IMR-90 (cell line): ENCODE data around the gene TMEM208. TPM values are rescaled to one million over a fixed set of nuclear protein-coding genes. Genes with fewer than 3 reads are reported as not detected.

Source experiments
- ATAC-seq: fragments of 200-7000 bp; cut with Tn5 transposase; 2 replicates; pipeline ENCODE4 v1.9.1; 2020; ENCODE audit warnings: low read depth, mild to moderate bottlenecking, moderate library complexity
- BruUV-seq: library from RNA; stranded (reverse); fragments of 400-500 nt; replicated peaks from 2 replicates; lab custom pipeline; 2021; lab: Mats Ljungman, UMichigan
- CTCF ChIA-PET: fragments of 300-600 bp; formaldehyde crosslinking; extraction: SDS; loops from one replicate; lab custom pipeline; 2021; ENCODE audit warnings: antibody characterized with exemption; lab: Yijun Ruan, JAX
- POLR2A ChIA-PET: fragments of 300-600 bp; sonication (Branson Sonifier 250); formaldehyde crosslinking; loops from one replicate; lab custom pipeline; 2022; ENCODE audit warnings: antibody characterized with exemption; ENCODE audit not compliant: unreplicated experiment; lab: Charles Lee
- DNase-seq: peaks from one replicate; pipeline ENCODE4 v3.0.0; 2013
- H2AFZ ChIP-seq: replicated peaks from 2 replicates; pipeline ENCODE3; 2013; ENCODE audit warnings: low read length, mild to moderate bottlenecking; ENCODE audit not compliant: poor library complexity
- H2AK5ac ChIP-seq: 2 replicates; pipeline ENCODE4 v1.6.1; 2013; ENCODE audit warnings: low read depth, low read length, inconsistent platforms
- H2AK9ac ChIP-seq: replicated peaks from 2 replicates; pipeline ENCODE3; 2013; ENCODE audit warnings: mild to moderate bottlenecking, low read depth, low read length, moderate library complexity; ENCODE audit not compliant: poor library complexity
- H2BK120ac ChIP-seq: 2 replicates; pipeline ENCODE4 v1.6.1; 2013; ENCODE audit warnings: low read depth, low read length, inconsistent platforms
- H2BK15ac ChIP-seq: 3 replicates; pipeline ENCODE4 v1.6.1; 2013; ENCODE audit warnings: low read depth, low read length, inconsistent platforms
- H2BK20ac ChIP-seq: 2 replicates; pipeline ENCODE4 v1.6.1; 2013; ENCODE audit warnings: low read depth, mild to moderate bottlenecking, inconsistent platforms, low read length, moderate library complexity
- H2BK5ac ChIP-seq: 2 replicates; pipeline ENCODE4 v1.6.1; 2013; ENCODE audit warnings: mild to moderate bottlenecking, low read depth, low read length, inconsistent platforms; ENCODE audit not compliant: poor library complexity, severe bottlenecking
- H3K14ac ChIP-seq: replicated peaks from 2 replicates; pipeline ENCODE4 v1.6.1; 2013; ENCODE audit warnings: low read depth, low read length, inconsistent platforms
- H3K18ac ChIP-seq: 2 replicates; pipeline ENCODE4 v1.6.1; 2013; ENCODE audit warnings: low read depth, low read length, control low read depth
- H3K23ac ChIP-seq: 2 replicates; pipeline ENCODE4 v1.6.1; 2013; ENCODE audit warnings: low read depth, low read length, inconsistent platforms
- H3K27ac ChIP-seq: 2 replicates; pipeline ENCODE4 v1.5.1; 2013; ENCODE audit warnings: mild to moderate bottlenecking, control low read depth, low read length; ENCODE audit not compliant: insufficient read depth
- H3K27me3 ChIP-seq: 2 replicates; pipeline ENCODE4 v1.6.1; 2013; ENCODE audit warnings: low read length; ENCODE audit not compliant: control insufficient read depth, insufficient read depth
- H3K36me3 ChIP-seq: 2 replicates; pipeline ENCODE4 v1.6.1; 2013; ENCODE audit warnings: low read length, mixed read lengths; ENCODE audit not compliant: control insufficient read depth, insufficient read depth
- H3K4ac ChIP-seq: 2 replicates; pipeline ENCODE4 v1.6.1; 2013; ENCODE audit warnings: low read depth, low read length, inconsistent platforms
- H3K4me1 ChIP-seq: 2 replicates; pipeline ENCODE4 v1.6.1; 2013; ENCODE audit warnings: low read length, mixed read lengths; ENCODE audit not compliant: control insufficient read depth, insufficient read depth
- H3K4me2 ChIP-seq: 2 replicates; pipeline ENCODE4 v1.6.1; 2013; ENCODE audit warnings: low read depth, mild to moderate bottlenecking, control low read depth, low read length, moderate library complexity
- H3K4me3 ChIP-seq: 2 replicates; pipeline ENCODE4 v1.5.1; 2013; ENCODE audit warnings: low read depth, mild to moderate bottlenecking, control low read depth, low read length, moderate library complexity; ENCODE audit not compliant: insufficient read depth
- H3K56ac ChIP-seq: 2 replicates; pipeline ENCODE4 v1.6.1; 2013; ENCODE audit warnings: low read length, inconsistent platforms; ENCODE audit not compliant: insufficient read depth; ENCODE audit errors: extremely low read depth
- H3K79me1 ChIP-seq, 2 experiments: 2 replicates each; pipeline ENCODE4 v1.6.1; 2013; ENCODE audit warnings: low read length in 2 of 2, inconsistent platforms in 1 of 2, low read depth in 1 of 2
- H3K9ac ChIP-seq: 2 replicates; pipeline ENCODE4 v1.6.1; 2013; ENCODE audit warnings: low read depth, low read length, control low read depth
- H3K9me1 ChIP-seq: 2 replicates; pipeline ENCODE4 v1.6.1; 2013; ENCODE audit warnings: low read length, inconsistent platforms; ENCODE audit not compliant: insufficient read depth
- H3K9me3 ChIP-seq: 2 replicates; pipeline ENCODE4 v1.6.1; 2013; ENCODE audit warnings: low read length; ENCODE audit not compliant: control insufficient read depth, insufficient read depth
- H4K20me1 ChIP-seq: 2 replicates; pipeline ENCODE4 v1.6.1; 2013; ENCODE audit warnings: low read length, inconsistent platforms; ENCODE audit not compliant: insufficient read depth
- H4K5ac ChIP-seq: 2 replicates; pipeline ENCODE4 v1.6.1; 2013; ENCODE audit warnings: mild to moderate bottlenecking, low read depth, low read length, control low read depth
- H4K8ac ChIP-seq, 2 experiments: 2 replicates each; pipeline ENCODE4 v1.6.1; 2013; ENCODE audit warnings: low read depth in 2 of 2, low read length in 2 of 2, control low read depth in 1 of 2, inconsistent platforms in 1 of 2
- H4K91ac ChIP-seq: 2 replicates; pipeline ENCODE4 v1.6.1; 2013; ENCODE audit warnings: low read depth, low read length, inconsistent platforms; ENCODE audit not compliant: insufficient read depth
- BHLHE40 ChIP-seq: fragments of 150-350 bp; IDR thresholded peaks from 2 replicates; pipeline ENCODE4 v1.6.1; 2016; ENCODE audit warnings: mild to moderate bottlenecking, low read depth, low read length
- CEBPB ChIP-seq: IDR thresholded peaks from 2 replicates; pipeline ENCODE4 v1.6.1; 2012; ENCODE audit warnings: low read depth, low read length, improper control_type of control experiment
- CHD1 ChIP-seq: IDR thresholded peaks from 2 replicates; pipeline ENCODE4 v1.6.1; 2012; ENCODE audit warnings: low read depth, low read length, improper control_type of control experiment
- CTCF ChIP-seq: conservative IDR thresholded peaks from 2 replicates; pipeline ENCODE4 v1.5.1; 2012; ENCODE audit warnings: mild to moderate bottlenecking, low read depth, low read length, improper control_type of control experiment
- ELK1 ChIP-seq: fragments of 150-350 bp; IDR thresholded peaks from 2 replicates; pipeline ENCODE4 v1.6.1; 2016; ENCODE audit warnings: low read depth, mild to moderate bottlenecking, low read length, moderate library complexity, borderline replicate concordance
- MAFK ChIP-seq: IDR thresholded peaks from 2 replicates; pipeline ENCODE4 v1.6.1; 2012; ENCODE audit warnings: low read depth, low read length, improper control_type of control experiment
- MAZ ChIP-seq: IDR thresholded peaks from 2 replicates; pipeline ENCODE4 v1.6.1; 2012; ENCODE audit warnings: low read depth, mild to moderate bottlenecking, low read length, improper control_type of control experiment, moderate library complexity, borderline replicate concordance
- MXI1 ChIP-seq: IDR thresholded peaks from 2 replicates; pipeline ENCODE4 v1.6.1; 2012; ENCODE audit warnings: low read depth, mild to moderate bottlenecking, low read length, moderate library complexity, borderline replicate concordance
- NFE2L2 ChIP-seq: fragments of 150-350 bp; IDR thresholded peaks from 2 replicates; pipeline ENCODE4 v1.6.1; 2016; ENCODE audit warnings: low read depth, mild to moderate bottlenecking, low read length
- RAD21 ChIP-seq: IDR thresholded peaks from 2 replicates; pipeline ENCODE4 v1.6.1; 2012; ENCODE audit warnings: low read length, improper control_type of control experiment
- RCOR1 ChIP-seq: IDR thresholded peaks from 2 replicates; pipeline ENCODE4 v1.6.1; 2012; ENCODE audit warnings: mild to moderate bottlenecking, low read length, improper control_type of control experiment; ENCODE audit not compliant: insufficient replicate concordance
- RFX5 ChIP-seq: IDR thresholded peaks from 2 replicates; pipeline ENCODE4 v1.8.0; 2012; ENCODE audit warnings: low read depth, mild to moderate bottlenecking, low read length, moderate library complexity
- SMC3 ChIP-seq: fragments of 150-350 bp; IDR thresholded peaks from 2 replicates; pipeline ENCODE4 v1.6.1; 2016; ENCODE audit warnings: low read depth, mild to moderate bottlenecking, antibody characterized with exemption, low read length, moderate library complexity
- USF2 ChIP-seq: fragments of 150-350 bp; IDR thresholded peaks from 2 replicates; pipeline ENCODE4 v1.6.1; 2017; ENCODE audit warnings: mild to moderate bottlenecking, antibody characterized with exemption, low read length, low read depth
- WGBS, 2 experiments: methylation state at CpG; one replicate each; pipeline versions ENCODE4 v1.1.5 to v1.1.7; 2013; ENCODE audit warnings: missing lambda C conversion rate in 2 of 2; ENCODE audit not compliant: insufficient read length in 1 of 2; ENCODE audit errors: extremely low coverage in 2 of 2; 5-methylcytosine and 5-hydroxymethylcytosine counted together
- dilution Hi-C: fragments of 300-500 bp; cut with HindIII; formaldehyde crosslinking; loops from one replicate; pipeline ENCODE4 v1.14.3; 2018; ENCODE audit warnings: low sequenced_read_pairs; ENCODE audit not compliant: unreplicated experiment
- in situ Hi-C: fragments of 300-500 bp; cut with MboI; formaldehyde crosslinking; loops from 3 replicates; pipeline ENCODE4 v1.14.3; 2019; ENCODE audit warnings: low sequenced_read_pairs, inconsistent platforms, mixed read lengths
- intact Hi-C: fragments of 100-400 bp; cut with micrococcal nuclease; formaldehyde crosslinking; loops from 2 replicates; pipeline ENCODE4 v1.10.0; 2022
- polyA plus RNA-seq, 3 experiments: library from polyadenylated mRNA; depleted of rRNA; stranded (reverse); fragments of >200 nt; gene quantifications; 2 replicates each; pipeline ENCODE4 v1.2.3, GENCODE V29; 2012; ENCODE audit warnings: low replicate concordance in 1 of 3
- total RNA-seq: library from RNA; depleted of rRNA; stranded (reverse); fragments of >200 nt; gene quantifications from 2 replicates; pipeline ENCODE4 v1.2.3, GENCODE V29; 2012

TMEM208 gene
- total and polyA plus RNA-seq, 2 of the 4 experiments (the other 2 are of a cell fraction) = 65.6 to 66.5 TPM

- Histone ChIP-seq H4K5ac (no peak overlapping the region), H3K9me1 (no peaks in the 10 kb centered on the region), H2BK15ac (no peak overlapping the region), H3K14ac (no peak overlapping the region), H3K36me3 (peaks cover 18% of the 10 kb centered on the region), H3K23ac (no peak overlapping the region), H3K9ac (no peak overlapping the region), H4K20me1 (no peaks in the 10 kb centered on the region), H3K79me1 (no peaks in the 10 kb centered on the region), H3K9me3 (no peaks in the 10 kb centered on the region), H3K4me3 (no peak overlapping the region), H4K8ac (no peak overlapping the region), H2BK120ac (no peak overlapping the region), H3K4me1 (peaks cover 2% of the 10 kb centered on the region; the same call in 1 of the 2 replicates), H3K4ac (no peak overlapping the region), H3K27me3 (no peaks in the 10 kb centered on the region), H2AFZ (no peak overlapping the region), H4K91ac (no peak overlapping the region), H3K27ac (no peak overlapping the region), H3K18ac (no peak overlapping the region), H2AK5ac (no peak overlapping the region), H2BK20ac (no peak overlapping the region), H2BK5ac (no peak overlapping the region), H3K4me2 (no peak overlapping the region), H2AK9ac (no peak overlapping the region), H3K56ac (no peak overlapping the region)
- WGBS, 2 experiments = 88% methylated on average over 2 of the region's 4 CpGs; no CpG with 5 or more reads in 1 of the 2 experiments
- CTCF ChIA-PET = no interaction called here
- dilution Hi-C loops (no loop called here), in situ Hi-C loops (loop anchor here (10.0 kb wide), 1 partner anchor 197 kb away; no protein-coding TSS in a partner anchor), intact Hi-C loops (no loop called here)
- no TSS peak for BruUV-seq
- no peak for TF ChIP-seq CHD1
- TF ChIP-seq BHLHE40 = no peak
- TF ChIP-seq MAFK = no peak
- no peak for TF ChIP-seq USF2
- no peak for TF ChIP-seq ELK1
- TF ChIP-seq MXI1 = no peak
- no peak for TF ChIP-seq SMC3
- TF ChIP-seq NFE2L2 = no peak
- no peak for TF ChIP-seq CTCF
- TF ChIP-seq RAD21 = no peak
- TF ChIP-seq RFX5 = no peak
- no peak for TF ChIP-seq MAZ
- no peak for TF ChIP-seq RCOR1
- TF ChIP-seq CEBPB = no peak
- ATAC-seq (no peak), DNase-seq (no peak)
- POLR2A ChIA-PET = no interaction called here
Measured at GRCh38 chr16:67257486-67258160, 30.7 kb downstream of the TMEM208 start.
